GM19025 (cell line): ENCODE data around the gene PRKCE.
"Not testable (repeated sequence)": the region's sequence is repeated elsewhere in the genome, so short reads cannot be mapped to it uniquely, and the experiment has no call there.

Source experiments
- ATAC-seq: cut with Tn5 transposase; IDR thresholded peaks from one replicate; pipeline ENCODE4 v1.9.1; 2021; ENCODE audit warnings: mild to moderate bottlenecking, low read depth, moderate library complexity; ENCODE audit not compliant: unreplicated experiment

Gene PRKCE

GRCh38 chr2:45852450-45853150 lies 201.1 kb downstream of the PRKCE start:
- ATAC-seq, result no peak

GRCh38 chr2:45855374-45855773 lies 203.9 kb downstream of the PRKCE start:
- no peak for ATAC-seq

- ATAC-seq, result no peak
Measured at GRCh38 chr2:45856391-45857274, 205.2 kb downstream of the PRKCE start.

GRCh38 chr2:45857275-45857609 lies 205.8 kb downstream of the PRKCE start:
- ATAC-seq, result no peak

GRCh38 chr2:45857867-45858520 lies 206.5 kb downstream of the PRKCE start:
- no peak for ATAC-seq

GRCh38 chr2:45858872-45859271 lies 207.4 kb downstream of the PRKCE start:
- not testable (repeated sequence) for ATAC-seq

GRCh38 chr2:45859682-45860081 lies 208.2 kb downstream of the PRKCE start:
- ATAC-seq, result no peak

GRCh38 chr2:45860136-45861121 lies 209.0 kb downstream of the PRKCE start:
- no peak for ATAC-seq

GRCh38 chr2:45862843-45863242 lies 211.4 kb downstream of the PRKCE start:
- ATAC-seq, result no peak

- ATAC-seq, result no peak
Measured at GRCh38 chr2:45864121-45864520, 212.6 kb downstream of the PRKCE start.

- ATAC-seq, result no peak
Measured at GRCh38 chr2:45867349-45867748, 215.9 kb downstream of the PRKCE start.

GRCh38 chr2:45867800-45868199 lies 216.3 kb downstream of the PRKCE start:
- ATAC-seq, result no peak

- no peak for ATAC-seq
Measured at GRCh38 chr2:45869165-45869501, 217.7 kb downstream of the PRKCE start.

GRCh38 chr2:45871025-45871424 lies 219.6 kb downstream of the PRKCE start:
- ATAC-seq, result no peak

- no peak for ATAC-seq
Measured at GRCh38 chr2:45871541-45871940, 220.1 kb downstream of the PRKCE start.

GRCh38 chr2:45872211-45872610 lies 220.7 kb downstream of the PRKCE start:
- no peak for ATAC-seq

- ATAC-seq, result no peak
Measured at GRCh38 chr2:45874344-45874743, 222.9 kb downstream of the PRKCE start.

- ATAC-seq, result no peak
Measured at GRCh38 chr2:45876611-45877010, 225.1 kb downstream of the PRKCE start.

GRCh38 chr2:45879406-45879805 lies 227.9 kb downstream of the PRKCE start:
- ATAC-seq, result no peak

GRCh38 chr2:45879936-45880335 lies 228.5 kb downstream of the PRKCE start:
- ATAC-seq, result no peak
